AML-193 (cell line): ENCODE results near the gene TMEM114.

Source experiments
- DNase-seq, 2 experiments: peaks; one replicate each; lab custom pipeline; 2025; lab: John Stamatoyannopoulos, UW

The TMEM114 gene

DNA sequence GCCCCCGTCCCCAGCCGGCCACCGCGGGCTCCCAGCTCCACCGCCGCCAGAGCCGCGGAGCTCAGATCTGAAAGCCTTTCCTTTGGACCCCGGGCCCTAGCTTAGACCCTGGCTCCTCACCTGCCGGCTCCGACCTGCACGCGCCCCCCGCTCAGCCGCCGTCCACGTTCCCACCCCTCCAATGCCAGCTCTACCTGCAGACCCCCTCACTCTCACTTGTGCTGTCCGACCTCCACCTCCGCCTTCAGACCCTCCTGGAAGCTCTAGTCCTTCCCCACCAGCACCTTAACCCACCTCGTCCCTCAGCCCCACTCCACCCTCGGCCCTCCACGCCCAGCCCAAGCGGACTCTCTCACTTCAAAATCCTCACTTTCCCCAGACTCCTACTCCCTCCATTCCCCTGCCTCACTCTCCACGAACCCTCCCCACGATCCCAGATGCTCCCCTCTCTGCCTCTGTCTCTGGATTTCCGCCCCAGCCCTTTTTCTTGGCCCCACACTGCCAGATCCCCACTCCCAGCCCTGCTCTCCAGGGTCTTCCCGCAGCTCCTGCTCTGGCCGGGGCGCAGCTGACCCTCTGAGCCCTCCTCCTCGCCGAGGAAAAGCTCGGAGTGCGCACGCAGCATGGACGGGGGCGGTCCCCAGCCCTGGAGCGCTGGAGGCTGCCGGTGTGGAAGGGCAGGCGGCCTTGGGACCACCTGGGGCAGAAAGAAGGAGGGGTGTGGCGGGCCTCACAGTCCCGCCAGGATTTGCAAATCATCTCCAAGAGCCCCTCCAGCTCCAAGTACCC, at the start of gene TMEM114:
Gene TMEM114 (minus strand): TSS at position 612 of the 789 bp plus-strand sequence. CDS start 673 bp downstream, outside the sequence.
- no peak for DNase-seq

DNA sequence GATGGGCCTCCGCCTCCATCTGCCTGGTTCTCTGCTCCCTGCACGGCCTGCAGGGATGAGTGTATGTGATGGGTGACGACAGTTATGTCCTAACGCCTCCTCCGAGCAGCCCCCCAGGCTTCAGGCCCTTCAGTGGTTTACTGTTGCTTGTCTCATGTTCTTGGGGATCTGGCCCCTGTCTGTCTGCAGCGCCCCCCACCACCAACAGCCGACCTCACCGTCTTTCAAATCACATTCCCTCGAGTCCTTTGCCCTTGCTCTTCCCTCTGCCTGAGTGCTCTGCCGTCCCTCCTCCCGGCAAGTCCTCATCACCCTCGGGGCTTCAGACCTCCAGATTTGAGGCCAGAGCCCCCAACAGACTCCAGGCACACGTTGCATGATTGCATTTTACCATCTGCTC, 49.4 kb upstream of the TMEM114 start:
- no peak for DNase-seq

DNA sequence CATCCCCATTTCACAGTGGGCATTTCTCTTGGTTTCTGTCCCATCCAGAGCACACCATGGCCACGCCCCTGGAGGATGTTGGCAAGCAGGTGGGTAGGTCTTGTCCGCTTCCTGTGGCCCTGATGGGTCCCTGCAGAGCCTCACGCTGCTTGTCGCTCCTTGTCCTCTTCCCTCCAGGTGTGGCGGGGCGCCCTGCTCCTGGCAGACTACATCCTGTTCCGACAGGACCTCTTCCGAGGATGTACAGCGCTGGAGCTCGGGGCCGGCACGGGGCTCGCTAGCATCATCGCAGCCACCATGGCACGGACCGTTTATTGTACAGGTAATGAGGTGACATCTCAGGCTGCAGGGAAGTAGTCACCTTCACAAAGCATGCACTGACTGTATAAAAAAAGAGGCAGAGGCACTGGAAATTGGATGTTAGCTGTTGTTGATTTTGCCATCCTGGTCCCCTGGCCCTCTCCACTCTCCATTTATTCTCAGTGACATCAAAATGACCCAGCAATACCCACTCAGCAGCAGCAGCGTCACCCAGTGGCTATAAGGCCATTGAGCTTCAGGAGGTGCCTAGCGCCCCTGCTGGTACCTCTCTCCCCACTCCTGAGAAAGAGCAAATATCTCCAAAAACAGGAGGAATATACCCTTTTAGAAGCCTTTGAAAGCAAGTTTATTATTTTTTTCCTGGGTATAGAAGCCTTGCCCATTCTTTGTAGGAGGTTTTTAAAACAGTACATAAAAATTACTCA, 44.9 kb upstream of the TMEM114 start:
- DNase-seq: no peak

DNA sequence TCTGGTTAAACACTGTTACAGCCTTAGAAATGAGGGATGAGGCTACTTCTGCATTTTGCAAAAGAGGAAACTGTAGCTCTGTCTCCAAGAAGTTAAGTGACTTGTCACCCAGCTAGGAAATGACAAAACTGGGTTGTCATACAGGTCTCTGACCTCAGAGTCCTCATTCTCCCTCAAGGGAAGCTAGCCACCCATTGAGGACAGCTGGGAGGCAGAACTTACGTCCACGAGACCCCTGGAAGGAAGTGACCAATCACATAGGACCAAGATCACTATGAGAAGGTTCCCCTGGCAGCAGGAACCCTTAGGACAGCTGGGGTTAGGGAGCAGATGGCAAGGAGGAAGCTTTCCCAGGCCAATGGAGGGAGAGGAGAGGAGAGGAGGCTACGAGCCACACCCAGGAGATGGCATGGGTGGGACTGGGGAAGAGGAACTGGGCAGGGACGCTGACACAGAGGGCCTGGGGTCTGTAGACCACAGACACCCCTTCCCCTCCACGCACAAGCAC, 42.4 kb upstream of the TMEM114 start:
- peak; percentile 88 to 90 for DNase-seq

DNA sequence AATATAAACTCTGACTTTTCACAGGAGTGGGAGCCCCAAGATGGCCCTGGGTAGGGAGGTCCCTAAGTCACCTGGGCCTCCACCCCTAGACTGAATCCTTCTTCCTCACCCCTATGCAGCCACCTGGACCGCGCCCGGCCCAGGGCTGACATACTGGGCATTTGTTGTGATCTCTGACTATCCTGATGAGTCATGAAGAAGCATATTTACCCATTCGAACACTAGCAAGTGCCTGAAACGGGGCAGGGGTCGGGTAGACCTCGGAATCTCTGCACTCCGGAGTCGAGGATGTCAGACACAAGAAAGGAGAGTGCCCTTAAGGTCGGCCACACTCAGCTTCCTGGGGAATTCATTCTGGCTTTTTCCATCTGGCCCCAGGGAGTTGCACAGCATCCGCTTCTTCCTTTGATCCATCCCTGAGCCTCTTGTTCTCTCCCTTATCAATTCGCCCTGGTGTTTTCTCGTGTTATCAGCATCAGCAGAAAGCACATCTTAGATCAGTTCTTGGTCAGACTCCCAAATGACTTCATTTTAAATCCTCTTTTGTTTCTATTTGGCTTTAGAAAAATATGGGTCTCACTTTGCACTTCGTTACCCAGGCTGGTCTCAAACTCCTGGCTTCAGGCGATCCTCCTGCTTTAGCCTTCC, 41.6 kb upstream of the TMEM114 start:
- no peak for DNase-seq

DNA sequence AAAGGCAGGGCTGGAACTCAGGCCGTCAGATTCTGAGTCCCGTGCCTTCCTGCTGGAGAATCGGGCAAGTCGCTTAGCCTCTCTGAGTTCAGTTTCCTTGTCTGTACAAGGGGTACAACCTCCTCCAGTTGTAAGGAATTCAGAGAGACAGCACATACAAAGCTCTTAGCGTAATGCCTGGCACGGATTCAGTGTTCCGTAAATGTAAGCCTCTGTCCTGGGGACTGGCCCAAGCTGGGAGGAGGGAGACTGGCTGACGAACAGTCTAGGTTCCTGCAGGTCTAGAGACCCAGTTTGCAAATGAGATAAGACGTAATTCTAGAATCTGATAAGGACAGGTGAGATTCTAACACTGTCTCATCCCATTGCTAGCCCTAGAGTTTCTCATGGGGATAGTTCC, 41.1 kb upstream of the TMEM114 start:
- no peak for DNase-seq

DNA sequence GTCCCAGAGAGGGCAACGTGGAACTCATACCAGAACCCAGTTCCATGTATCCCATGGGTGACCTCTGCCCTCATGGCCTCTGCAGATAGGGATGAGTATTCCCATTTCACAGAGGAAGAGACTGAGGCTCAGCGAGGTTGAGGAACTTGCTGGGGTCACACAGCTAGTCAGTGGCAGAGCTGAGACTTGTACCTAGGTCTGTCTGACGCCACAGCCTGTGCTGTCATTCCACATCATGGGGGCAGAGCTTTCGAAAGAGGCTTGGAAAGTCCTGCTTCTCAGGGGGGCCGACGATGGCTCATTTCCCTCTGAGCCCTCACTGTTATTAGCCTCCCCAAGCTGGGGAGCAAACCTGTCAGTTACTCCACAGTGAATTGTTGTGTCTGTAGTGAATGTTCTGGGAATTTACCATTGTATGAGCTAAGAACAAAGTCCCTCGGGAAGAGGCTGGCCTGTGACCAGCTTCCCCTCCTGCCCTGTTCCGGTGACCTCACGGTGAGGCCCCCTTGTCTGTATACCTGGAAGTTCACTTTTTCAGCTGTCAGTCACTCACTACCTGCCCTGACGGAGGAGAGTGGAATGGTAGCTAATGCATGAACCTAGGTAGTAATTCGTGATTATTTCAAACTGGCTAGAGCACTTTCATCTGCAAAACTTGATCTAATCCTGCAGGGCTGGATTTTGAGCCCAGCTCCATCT, 40.1 kb upstream of the TMEM114 start:
- DNase-seq: no peak

DNA sequence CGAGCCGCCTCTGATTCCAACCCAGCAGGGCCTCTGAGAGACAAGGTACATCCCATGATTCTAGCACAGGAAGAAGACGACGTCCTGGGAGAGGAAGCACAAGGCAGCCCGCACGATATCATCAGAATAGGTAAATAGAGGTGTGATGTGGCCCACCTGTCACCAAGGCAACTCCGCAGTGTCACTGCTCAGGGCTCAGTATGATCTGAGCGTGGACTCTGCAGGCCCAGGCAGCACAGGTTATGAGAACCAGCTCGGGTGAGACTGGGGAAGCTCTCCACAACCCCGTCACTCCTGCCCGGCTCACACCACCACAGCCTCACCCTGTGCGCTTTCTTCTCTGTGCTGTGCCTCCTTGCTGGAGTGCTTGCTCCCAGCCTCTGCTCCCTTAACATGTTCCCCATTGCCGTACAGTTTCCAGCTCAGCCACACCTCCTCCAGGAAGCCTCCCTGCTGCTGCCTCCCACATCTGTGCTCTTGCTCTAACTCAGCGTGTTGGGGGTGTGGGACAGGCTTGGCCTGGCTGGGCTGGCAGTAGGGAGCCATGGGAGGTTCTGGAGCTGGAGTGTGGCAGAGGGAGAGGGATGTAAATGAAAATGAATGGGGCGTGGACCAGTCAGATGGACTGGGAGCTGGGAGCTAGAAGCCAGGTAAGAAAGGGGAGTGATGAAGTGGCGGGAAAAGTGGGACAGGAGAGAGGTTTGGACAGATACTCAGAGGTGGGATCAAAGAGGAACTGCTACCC, 38.8 kb upstream of the TMEM114 start:
- DNase-seq: no peak

DNA sequence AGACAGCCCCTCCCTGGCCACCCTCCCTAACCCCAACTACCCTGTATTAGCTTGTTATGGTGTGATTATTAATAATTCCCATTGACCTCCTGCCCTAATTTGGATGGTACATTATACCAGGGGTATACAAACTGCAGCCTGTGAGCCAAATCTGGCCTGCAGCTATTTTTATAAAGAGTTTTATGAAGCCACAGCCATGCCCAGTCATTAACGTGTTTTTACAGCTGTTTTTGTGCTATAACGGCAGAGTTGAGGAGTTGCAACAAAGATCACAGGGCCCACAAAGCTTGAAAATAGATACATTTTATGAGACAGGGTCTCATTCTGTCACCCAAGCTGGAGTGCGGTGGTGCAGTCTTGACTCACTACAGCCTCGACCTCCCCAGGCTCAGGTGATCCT, 37.1 kb upstream of the TMEM114 start:
- no peak for DNase-seq

DNA sequence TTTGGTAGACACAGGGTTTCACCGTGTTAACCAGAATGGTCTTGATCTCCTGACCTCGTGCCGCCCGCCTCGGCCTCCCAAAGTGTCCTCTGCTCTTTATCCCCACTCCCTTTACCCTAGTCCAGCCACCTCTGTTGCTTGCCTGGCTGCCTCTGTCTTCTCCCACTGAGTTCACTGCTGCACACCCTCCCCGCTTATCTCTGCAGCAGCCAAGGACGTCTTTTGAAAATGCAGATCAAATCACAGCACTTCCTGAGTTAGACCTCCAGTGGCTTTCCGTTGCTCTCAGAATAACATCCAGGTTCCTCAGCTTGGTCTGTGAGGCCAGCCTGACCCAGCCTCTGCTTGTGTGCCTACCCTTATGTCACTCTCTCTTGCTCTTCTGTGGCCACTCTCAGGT, 36.6 kb upstream of the TMEM114 start:
- no peak for DNase-seq

DNA sequence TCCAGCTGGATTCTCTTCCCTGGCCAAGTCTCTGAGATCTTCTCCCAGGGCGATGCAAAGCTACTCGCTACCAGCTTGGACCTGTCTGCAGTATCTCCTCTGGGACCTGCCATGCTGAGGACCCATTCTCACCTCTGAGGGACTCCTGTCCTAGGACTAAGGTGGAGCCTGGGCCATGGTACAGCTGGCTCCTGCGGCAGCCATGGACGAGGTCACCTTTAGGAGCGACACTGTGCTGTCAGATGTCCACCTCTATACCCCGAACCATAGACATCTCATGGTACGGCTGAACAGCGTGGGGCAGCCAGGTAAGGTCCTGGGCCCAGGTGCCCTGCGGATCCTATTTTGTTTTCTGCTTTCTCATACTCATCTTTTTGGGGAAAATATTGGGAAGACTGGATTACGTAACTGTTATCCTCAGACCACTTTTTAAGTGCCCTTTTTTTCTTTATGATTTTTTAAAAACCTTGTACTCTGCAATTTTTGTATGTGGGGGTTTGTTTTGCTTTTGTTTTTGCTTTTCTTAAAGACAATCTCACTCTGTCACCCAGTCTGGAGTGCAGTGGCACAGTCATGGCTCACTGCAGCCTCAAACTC, 35.3 kb upstream of the TMEM114 start:
- no peak for DNase-seq

DNA sequence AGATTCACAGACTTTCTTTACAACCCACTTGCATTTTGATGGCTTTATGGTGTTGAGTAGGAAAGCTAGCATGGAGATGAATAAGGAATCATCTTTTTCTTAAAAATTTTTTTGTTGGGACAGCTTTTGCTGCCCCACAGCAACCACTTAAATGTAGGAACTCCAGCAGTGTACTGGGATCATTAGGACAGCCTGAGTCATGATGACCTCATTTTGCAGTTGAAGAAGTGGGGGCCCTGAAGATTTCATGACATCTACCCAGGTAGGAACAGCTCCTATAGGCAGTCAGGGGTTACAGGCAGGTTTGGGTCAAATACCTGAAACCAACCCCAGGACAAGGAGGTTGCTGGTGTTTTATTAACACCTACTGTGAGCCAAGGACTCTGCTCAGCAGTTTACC, 33.3 kb upstream of the TMEM114 start:
- DNase-seq: no peak

DNA sequence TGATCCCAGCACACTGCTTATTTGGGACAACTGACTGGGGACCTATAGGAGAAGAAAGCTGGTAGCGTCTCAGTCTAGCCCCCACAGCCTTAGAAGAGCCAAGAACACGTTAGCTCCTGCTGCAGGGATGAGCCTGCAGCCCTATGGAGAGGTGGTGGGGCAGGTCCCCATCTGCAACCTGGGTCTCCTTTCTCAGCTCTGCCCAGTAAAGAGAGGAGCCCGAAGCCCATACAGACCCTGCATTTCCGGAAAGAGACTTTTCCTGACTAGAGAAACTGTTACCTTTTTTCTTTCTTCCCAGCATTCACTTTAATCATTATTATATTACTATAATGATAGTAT, 32.0 kb upstream of the TMEM114 start:
- no peak for DNase-seq

DNA sequence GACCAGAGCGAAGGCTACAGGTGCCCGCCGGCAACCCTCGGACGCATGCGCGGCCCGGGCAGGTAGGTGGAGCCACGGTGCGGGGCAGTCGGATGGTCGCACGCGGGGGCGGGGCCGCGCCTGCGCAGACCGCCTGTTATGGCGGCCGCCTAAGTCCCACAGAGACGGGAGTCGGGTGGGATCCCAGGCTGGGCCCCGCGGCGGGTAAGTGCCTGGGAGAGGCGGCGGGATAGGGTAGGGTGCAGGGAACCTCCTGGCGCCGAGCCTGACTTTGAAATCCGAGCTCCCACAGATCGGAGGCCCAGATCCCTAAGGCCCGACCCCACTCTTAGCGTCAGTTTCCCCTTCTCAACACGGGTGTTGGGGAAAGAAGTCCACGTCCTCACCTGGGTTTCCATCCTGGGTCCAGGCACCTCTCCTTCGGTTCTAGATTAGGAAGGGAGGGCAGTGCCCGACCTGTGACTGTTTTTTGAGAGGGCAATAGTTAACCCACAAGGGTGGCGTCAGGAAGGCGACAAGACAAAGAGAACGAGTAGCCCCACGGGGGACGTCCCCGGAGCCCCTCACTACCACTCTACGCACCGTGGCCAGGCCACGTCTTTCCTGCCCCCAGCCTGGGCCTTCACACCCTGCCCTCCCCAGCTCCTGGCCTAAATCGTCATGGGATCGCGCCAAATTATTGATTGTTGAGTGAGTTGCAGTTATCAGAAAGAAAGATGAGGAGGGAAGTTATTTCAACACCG, 31.4 kb upstream of the TMEM114 start, which contains the start of gene METTL22:
Gene METTL22 (plus strand): TSS at position 127 of the 743 bp plus-strand sequence. CDS start 3,968 bp downstream, outside the sequence.
- DNase-seq: peak; percentile 65 to 70

DNA sequence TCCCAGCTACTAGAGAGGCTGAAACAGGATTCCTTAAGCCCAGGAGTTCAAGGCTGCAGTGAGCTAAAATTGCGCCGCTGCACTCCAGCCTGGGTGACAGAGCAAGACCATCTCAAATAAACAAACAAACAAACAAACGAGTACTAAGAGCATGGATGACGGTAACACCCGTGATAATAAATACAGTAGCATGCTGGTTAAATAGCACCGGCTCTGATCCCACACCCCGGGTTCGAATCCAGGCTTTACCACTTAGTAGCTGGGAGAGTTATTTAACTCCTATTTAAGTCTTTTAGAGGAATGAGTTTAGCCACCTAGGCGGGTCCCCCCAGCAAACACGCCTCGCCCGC, 30.9 kb upstream of the TMEM114 start:
- DNase-seq: no peak

DNA sequence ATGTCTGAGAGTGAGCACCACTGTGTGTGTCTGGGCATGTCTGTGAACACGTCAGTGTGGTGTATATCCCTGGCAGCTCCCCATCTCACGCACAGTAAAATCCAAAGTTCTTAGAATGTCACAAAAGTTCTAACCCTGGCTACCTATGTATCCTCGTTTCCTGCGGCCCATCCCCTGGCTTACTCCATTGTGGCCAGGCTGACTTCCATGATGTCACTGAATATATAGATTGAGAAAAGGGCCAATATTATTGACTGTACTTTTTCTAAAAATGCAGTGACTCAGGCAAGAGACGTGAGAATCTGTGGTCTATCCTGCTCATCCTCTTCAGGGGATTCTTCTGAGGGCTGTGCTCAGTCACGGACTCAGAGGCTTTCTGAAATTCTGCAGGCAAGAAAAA, 30.2 kb upstream of the TMEM114 start:
- DNase-seq: no peak

DNA sequence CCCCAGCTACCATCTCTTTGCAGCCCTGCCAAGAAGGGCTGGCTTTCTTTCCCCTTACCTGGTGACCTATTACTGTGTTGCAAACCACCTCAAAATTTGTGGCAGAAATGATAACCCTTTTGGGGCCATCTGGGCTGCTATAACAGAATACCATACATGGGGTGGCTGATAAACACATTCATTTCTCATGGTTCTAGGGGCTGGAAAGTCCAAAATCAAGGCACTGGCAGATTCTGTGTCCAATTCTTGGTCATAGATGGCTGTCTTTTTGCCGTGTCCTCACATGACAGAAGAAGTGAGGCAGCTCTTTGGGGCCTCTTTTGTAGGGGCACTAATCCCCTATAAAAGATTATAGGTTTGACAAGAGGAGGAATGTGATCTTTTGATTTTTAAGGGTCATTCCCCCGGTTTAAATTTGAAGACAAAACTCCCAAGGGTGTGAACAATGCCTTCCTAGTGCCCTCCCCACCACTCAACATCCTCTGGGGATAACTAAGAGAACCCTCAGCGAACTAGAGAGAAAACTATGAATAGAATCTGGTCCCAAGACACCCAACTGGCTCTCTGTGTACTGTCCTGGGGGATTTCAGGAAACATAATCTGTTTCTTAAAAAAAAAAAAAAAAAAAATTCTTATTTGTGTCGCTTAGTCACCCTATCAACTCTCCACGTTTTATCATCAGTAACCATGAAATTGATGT, 29.5 kb upstream of the TMEM114 start:
- DNase-seq: no peak

DNA sequence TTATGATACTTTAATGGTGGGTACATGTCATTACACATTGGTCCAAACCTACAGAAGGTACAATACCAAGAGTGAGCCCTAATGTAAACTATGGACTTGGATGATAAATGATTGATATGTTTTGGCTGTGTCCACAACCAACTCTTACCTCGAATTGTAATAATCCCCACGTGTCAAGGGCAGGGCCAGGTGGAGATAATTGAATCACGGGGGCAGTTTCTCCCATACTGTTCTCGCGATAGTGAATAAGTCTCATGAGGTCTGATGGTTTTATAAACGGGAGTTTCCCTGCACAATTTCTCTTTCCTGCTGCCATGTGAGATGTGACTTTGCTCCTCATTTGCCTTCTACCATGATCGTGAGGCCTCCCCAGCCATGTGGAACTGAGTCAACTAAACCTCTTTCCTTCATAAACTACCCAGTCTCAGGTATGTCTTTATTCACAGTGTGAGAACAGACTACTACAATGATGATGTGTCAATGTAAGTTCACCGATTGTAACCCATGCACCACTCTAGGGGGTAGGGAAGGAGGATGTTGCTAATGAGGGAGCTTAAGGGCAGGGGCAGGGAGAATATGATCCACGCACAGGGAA, 24.2 kb upstream of the TMEM114 start:
- no peak for DNase-seq

DNA sequence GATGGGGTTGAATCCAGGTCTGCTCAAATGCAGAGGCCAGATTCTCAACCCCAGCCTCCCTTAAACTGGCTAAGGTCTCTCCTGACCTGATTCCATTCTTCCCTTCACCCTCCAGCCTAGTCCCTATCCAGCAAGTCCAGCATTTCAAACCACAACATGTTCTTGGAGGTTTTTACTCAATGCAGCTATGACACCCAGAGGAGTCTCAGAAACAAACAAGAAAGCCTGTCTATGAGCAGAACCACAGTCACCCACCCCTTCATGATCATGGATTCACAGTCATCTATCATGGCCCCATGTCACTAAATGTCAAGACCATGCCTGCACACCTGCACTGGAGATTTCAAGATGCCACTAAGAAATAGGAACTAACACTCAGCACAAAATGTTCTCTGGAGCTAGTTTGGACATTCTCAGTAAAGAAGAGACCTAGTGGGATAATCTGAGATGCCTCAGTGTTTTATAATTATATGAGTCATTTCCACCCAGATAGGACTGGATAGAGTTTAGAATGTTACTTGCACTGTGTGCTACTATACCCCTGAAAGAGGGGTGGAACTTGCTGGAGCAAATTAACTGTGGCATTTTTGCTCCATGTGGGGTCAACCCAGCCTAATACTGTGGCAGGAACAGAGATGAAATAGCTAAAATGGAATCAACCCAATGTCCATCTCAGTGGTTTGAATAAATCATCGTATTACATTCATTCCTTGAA, 21.7 kb upstream of the TMEM114 start:
- DNase-seq: no peak
